GM18505 (cell line): Measurements from ENCODE around the gene TOP1.

Experiments used
- ATAC-seq: cut with Tn5 transposase; IDR thresholded peaks from one replicate; pipeline ENCODE4 v1.9.1; 2021; ENCODE audit not compliant: unreplicated experiment
- POLR2A ChIP-seq: IDR thresholded peaks from 4 replicates; pipeline ENCODE4 v1.6.1; 2011; ENCODE audit warnings: borderline replicate concordance; ENCODE audit not compliant: insufficient read depth, insufficient read length; ENCODE audit errors: extremely low read depth

The TOP1 gene

DNA sequence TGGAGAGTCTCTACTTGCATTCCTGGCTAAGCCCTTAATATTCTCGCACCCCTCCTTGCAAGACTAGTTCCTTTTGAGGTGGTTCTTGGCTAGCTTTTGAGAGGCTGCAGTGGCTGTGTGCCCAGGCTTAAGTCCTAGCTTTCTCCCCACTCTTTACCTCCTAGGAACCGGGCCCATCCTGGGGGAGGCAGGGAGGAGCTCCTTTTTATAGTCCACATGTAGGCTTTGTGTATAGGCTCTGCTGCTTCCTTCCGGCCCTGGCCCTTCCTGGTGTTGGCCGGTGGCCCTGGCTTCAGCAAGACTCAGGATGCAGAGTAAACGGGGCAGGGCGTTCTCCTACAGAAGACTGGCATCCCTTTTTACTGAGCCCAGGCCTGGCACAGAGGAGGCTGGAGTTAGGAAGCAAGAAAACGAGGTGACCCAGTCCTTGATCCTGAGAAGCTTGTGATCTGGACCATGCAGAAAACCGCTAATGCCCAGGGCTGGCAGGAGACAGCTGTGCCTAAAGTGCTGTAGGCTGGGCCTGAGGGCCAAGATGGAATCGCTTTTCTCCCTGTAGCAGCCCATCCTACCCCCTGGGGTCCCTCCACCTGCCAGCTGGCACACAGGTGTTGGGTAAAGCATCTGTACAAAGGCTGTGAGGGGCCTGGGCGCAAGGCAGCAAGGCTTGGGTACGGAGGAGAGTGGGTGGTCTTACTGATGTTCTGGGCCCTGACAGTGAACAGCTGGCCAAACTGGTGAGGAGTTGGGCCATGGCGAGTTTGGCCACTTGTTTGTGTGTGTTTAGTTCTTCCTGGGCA lies 117.4 kb downstream of the TOP1 start:
- no peak for TF ChIP-seq POLR2A
- ATAC-seq, result no peak

GRCh38 chr20:41147767-41148191 lies 119.2 kb downstream of the TOP1 start:
- no peak for TF ChIP-seq POLR2A
- ATAC-seq, result no peak

DNA sequence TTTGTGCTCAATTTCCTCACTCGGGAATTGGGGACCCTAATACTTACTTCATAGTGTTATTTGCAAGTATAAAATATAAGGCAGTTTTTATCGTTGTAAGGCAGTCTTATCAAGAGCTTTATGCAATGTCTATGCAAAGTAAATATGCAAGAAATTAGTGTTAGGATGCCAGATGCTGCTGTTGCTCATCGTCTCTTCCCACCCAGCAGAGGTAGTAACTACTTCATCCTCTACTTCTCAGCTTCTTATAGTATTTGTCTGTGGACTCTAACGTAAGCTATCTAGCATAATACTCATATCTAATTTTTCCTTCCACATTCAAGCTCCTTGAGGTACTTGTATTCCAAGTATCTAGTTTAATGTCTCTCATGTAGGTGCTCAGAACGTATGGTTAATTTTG lies 120.3 kb downstream of the TOP1 start:
- ATAC-seq, result no peak
- TF ChIP-seq POLR2A, result no peak

GRCh38 chr20:41150664-41151063 lies 122.0 kb downstream of the TOP1 start:
- no peak for TF ChIP-seq POLR2A
- no peak for ATAC-seq

DNA sequence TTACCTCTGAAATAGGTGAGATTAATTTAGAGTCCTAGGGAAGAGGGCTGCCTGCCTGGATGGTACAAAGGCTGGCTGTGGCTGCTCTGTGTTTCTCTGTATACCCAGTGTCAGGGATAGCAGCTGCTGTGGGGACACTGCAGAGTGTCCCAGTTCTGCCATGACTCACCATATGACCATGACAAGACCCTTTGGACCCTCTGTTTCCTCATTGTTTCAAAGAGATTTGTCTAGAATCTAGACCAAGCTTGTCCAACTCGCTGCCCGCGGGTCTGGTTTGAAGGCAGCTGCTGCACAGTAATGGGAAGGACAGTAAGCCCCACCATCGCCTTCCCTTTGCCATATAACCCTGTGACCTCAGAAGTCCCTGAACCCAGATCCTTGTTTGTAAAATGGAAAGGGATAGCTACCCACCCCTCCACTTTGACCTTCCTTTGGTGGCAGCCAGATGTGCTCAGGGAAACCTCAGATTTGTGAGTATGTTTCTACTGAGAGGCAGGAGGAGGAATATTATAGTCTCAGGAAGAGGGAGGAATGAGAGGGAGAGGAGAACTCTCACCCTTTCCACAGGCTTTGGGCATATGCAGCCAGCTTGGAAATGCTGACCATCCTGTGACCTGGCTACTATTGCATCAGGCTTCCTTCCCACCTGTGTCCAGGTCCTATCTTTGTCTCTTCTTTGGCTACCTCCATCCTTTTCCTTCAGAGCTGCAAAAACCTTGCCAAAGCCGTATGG lies 122.7 kb downstream of the TOP1 start:
- ATAC-seq, result no peak
- no peak for TF ChIP-seq POLR2A

- no peak for ATAC-seq
- TF ChIP-seq POLR2A, result no peak
Observed at GRCh38 chr20:41152108-41152757, 123.6 kb downstream of the TOP1 start.

DNA sequence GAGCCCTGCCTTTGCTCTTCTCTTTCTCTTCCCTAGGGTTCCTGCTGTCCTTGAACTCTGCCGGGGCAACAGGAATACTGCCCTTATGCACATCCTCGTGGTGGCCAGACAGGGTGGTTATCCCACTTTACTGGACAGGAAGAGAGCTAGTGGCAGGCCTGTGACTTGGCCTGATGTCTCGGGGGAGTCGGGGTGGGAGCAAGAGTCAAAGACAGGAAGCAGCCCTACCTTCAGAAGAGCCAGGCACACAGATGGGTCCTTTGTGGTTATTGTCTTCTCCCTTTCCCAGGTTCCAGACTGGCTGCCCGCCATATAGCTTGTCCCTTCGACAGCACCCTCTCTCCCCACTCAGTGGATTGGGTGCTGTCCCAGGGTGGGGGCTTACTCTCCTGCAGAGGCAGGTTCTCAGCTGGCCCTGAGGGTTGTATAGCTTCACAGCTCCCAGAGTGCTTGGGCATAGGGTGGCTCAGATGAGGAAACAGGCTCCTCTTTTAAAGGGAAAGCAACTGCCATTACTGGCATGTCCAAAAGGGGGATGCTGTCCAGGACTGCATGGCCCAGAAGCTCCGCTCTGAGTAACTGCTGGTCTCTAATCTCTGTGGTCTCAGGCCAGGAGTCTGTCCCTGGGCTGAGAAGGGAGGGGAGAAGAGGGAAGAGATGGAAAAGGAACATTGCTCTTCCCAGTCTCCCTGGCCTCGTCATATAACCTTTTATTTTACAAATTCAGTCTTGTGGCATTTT lies 126.0 kb downstream of the TOP1 start:
- TF ChIP-seq POLR2A, result no peak
- ATAC-seq, result no peak

- TF ChIP-seq POLR2A, result no peak
- no peak for ATAC-seq
Observed at GRCh38 chr20:41155261-41155660, 126.6 kb downstream of the TOP1 start.

- no peak for TF ChIP-seq POLR2A
- no peak for ATAC-seq
Observed at GRCh38 chr20:41158082-41158625, 129.5 kb downstream of the TOP1 start.

- ATAC-seq, result no peak
- TF ChIP-seq POLR2A, result no peak
Observed at GRCh38 chr20:41159547-41159946, 130.9 kb downstream of the TOP1 start.

GRCh38 chr20:41160686-41161085 lies 132.1 kb downstream of the TOP1 start:
- TF ChIP-seq POLR2A, result no peak
- no peak for ATAC-seq

GRCh38 chr20:41161886-41162285 lies 133.3 kb downstream of the TOP1 start:
- TF ChIP-seq POLR2A, result no peak
- no peak for ATAC-seq

GRCh38 chr20:41162396-41162795 lies 133.8 kb downstream of the TOP1 start:
- no peak for ATAC-seq
- TF ChIP-seq POLR2A, result no peak

DNA sequence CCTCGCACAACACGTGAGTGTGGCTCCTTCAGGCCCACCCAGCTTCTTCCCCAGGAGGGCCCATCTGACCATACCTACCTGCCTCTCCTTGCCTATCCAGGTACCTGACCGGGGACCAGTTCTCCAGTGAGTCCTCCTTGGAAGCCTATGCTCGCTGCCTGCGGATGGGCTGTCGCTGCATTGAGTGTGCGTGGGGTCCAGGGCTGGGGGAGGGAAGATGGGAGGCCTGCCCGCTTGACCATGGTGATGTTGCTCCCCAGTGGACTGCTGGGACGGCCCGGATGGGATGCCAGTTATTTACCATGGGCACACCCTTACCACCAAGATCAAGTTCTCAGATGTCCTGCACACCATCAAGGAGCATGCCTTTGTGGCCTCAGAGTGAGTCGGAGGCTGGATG lies 135.2 kb downstream of the TOP1 start:
- no peak for ATAC-seq
- no peak for TF ChIP-seq POLR2A
